Keratinocyte (primary cell): ENCODE data around the gene LRRN3. TPM values are rescaled to one million over a fixed set of nuclear protein-coding genes. Genes with fewer than 3 reads are reported as not detected.

Experiments
- DNase-seq: peaks from one replicate; pipeline ENCODE4 v3.0.0-alpha.2; 2011; ENCODE audit warnings: low read depth, missing footprints, low spot score
- FAIRE-seq: peaks from 2 replicates; lab custom pipeline; 2011; peaks lifted over from hg19 to GRCh38; lab: Jason Lieb, UNC
- H2AFZ ChIP-seq: 2 replicates; pipeline ENCODE4 v1.6.0; 2012; ENCODE audit warnings: low read length, control low read depth, inconsistent platforms; ENCODE audit not compliant: control insufficient read depth
- H3K27ac ChIP-seq: 2 replicates; pipeline ENCODE4 v1.5.1; 2011; ENCODE audit warnings: low read length; ENCODE audit not compliant: control insufficient read depth, insufficient read depth
- H3K27me3 ChIP-seq: 3 replicates; pipeline ENCODE4 v1.6.0; 2011; ENCODE audit warnings: low read length; ENCODE audit not compliant: control insufficient read depth, insufficient read depth; ENCODE audit errors: extremely low read depth
- H3K36me3 ChIP-seq, 2 experiments: 2 replicates in 1 of 2; 3 replicates in 1 of 2; pipeline ENCODE4 v1.5.1; 2011; ENCODE audit warnings: low read length in 2 of 2, mild to moderate bottlenecking in 1 of 2; ENCODE audit not compliant: control insufficient read depth in 2 of 2, insufficient read depth in 2 of 2; ENCODE audit errors: extremely low read depth in 1 of 2
- H3K4me1 ChIP-seq: 3 replicates; pipeline ENCODE4 v1.5.1; 2011; ENCODE audit warnings: low read length; ENCODE audit not compliant: control insufficient read depth, insufficient read depth; ENCODE audit errors: extremely low read depth
- H3K4me2 ChIP-seq: 3 replicates; pipeline ENCODE4 v1.6.0; 2011; ENCODE audit warnings: low read depth, low read length; ENCODE audit not compliant: control insufficient read depth, insufficient read depth; ENCODE audit errors: extremely low read depth
- H3K4me3 ChIP-seq, 3 experiments: fragments of 200-600 bp in 1 of 3; sonication (generic) in 1 of 3; 2 replicates in 2 of 3; 3 replicates in 1 of 3; pipeline ENCODE4 v1.5.1; 2011 to 2016; ENCODE audit warnings: low read length in 3 of 3, mild to moderate bottlenecking in 3 of 3, control low read depth in 2 of 3, inconsistent platforms in 1 of 3, low read depth in 1 of 3, mixed read lengths in 1 of 3, mixed run types in 1 of 3, moderate library complexity in 1 of 3; ENCODE audit not compliant: control insufficient read depth in 2 of 3, insufficient read depth in 2 of 3; ENCODE audit errors: extremely low read depth in 1 of 3
- H3K79me2 ChIP-seq: 2 replicates; pipeline ENCODE4 v1.6.0; 2012; ENCODE audit warnings: low read length; ENCODE audit not compliant: control insufficient read depth, insufficient read depth
- H3K9ac ChIP-seq: 3 replicates; pipeline ENCODE4 v1.6.0; 2011; ENCODE audit warnings: low read length; ENCODE audit not compliant: control insufficient read depth, insufficient read depth; ENCODE audit errors: extremely low read depth
- H3K9me1 ChIP-seq: 3 replicates; pipeline ENCODE4 v1.6.0; 2011; ENCODE audit warnings: low read length; ENCODE audit not compliant: control insufficient read depth, insufficient read depth; ENCODE audit errors: extremely low read depth
- H3K9me3 ChIP-seq: 2 replicates; pipeline ENCODE4 v1.5.1; 2012; ENCODE audit warnings: low read depth, low read length; ENCODE audit not compliant: control insufficient read depth
- H4K20me1 ChIP-seq: 3 replicates; pipeline ENCODE4 v1.6.0; 2011; ENCODE audit warnings: low read length; ENCODE audit not compliant: control insufficient read depth, insufficient read depth; ENCODE audit errors: extremely low read depth
- CTCF ChIP-seq, 3 experiments: IDR thresholded peaks in 1 of 3; conservative IDR thresholded peaks in 1 of 3; optimal IDR thresholded peaks in 1 of 3; 2 replicates in 2 of 3; 3 replicates in 1 of 3; pipeline versions ENCODE3 to v1.5.1; 2011; ENCODE audit warnings: low read length in 3 of 3, mild to moderate bottlenecking in 3 of 3, moderate library complexity in 2 of 3, control low read depth in 1 of 3, inconsistent platforms in 1 of 3; ENCODE audit not compliant: insufficient read depth in 2 of 3; ENCODE audit errors: extremely low read depth in 1 of 3
- EZH2 ChIP-seq: IDR thresholded peaks from one replicate; pipeline ENCODE4 v1.6.1; 2012; ENCODE audit warnings: inconsistent platforms, mild to moderate bottlenecking, low read length, moderate library complexity
- dilution Hi-C: fragments of 300-500 bp; cut with MboI; formaldehyde crosslinking; loops from one replicate; pipeline ENCODE4 v1.7.0; 2020; ENCODE audit warnings: low sequenced_read_pairs; ENCODE audit not compliant: extremely low pct_ligation_motif_present
- polyA plus RNA-seq, 5 experiments: library from polyadenylated mRNA; depleted of rRNA in 3 of 5; stranded (reverse) in 3 of 5; stranded (forward) in 1 of 5; unstranded in 1 of 5; fragments of >200 nt; gene quantifications; 1 replicate in 1 of 5; 2 replicates in 3 of 5; 3 replicates in 1 of 5; pipeline versions ENCODE4 v1.2.1 to v1.2.3, GENCODE V29; 2011 to 2012; ENCODE audit warnings: missing spikeins in 2 of 5, low read depth in 1 of 5, low replicate concordance in 1 of 5

The LRRN3 gene
- polyA plus RNA-seq, 1 donor (not counting 4 experiments of a cell fraction or from before 2014, with no cell fraction given): not detected

- Histone ChIP-seq H3K4me1 (no peaks in the 10 kb centered on the region), H3K9me3 (no peaks in the 10 kb centered on the region), H3K27me3 (no peaks in the 10 kb centered on the region), H3K9ac (no peak overlapping the region), H4K20me1 (no peaks in the 10 kb centered on the region), H3K27ac (no peak overlapping the region), H3K4me3 (no peak overlapping the region), H3K9me1 (no peaks in the 10 kb centered on the region), H3K79me2 (no peaks in the 10 kb centered on the region), H3K4me2 (no peak overlapping the region), H3K36me3 (no peaks in the 10 kb centered on the region), H2AFZ (no peak overlapping the region)
- no peak for DNase-seq
- dilution Hi-C loops: no loop called here
- no peak for TF ChIP-seq CTCF (optimal IDR thresholded peaks at IDR 0.05 in 1 of 3, IDR thresholded peaks at IDR 0.05 in 1 of 3, conservative IDR thresholded peaks at IDR 0.05 in 1 of 3; ENCODE audit: extremely low read depth in 1 of 3, insufficient read depth in 2 of 3, low read length in 3 of 3)
- FAIRE-seq: no peak
Measured at GRCh38 chr7:111082351-111082750, 8.6 kb upstream of the LRRN3 start.

- no peak overlapping the region for H3K4me3 ChIP-seq
- H3K9me1 ChIP-seq: no peaks in the 10 kb centered on the region
- no peak overlapping the region for H3K9ac ChIP-seq
- no peaks in the 10 kb centered on the region for H3K27me3 ChIP-seq
- no peaks in the 10 kb centered on the region for H3K79me2 ChIP-seq
- dilution Hi-C loops: no loop called here
- H3K9me3 ChIP-seq: no peaks in the 10 kb centered on the region
- no peak overlapping the region for H3K4me2 ChIP-seq
- H4K20me1 ChIP-seq: no peaks in the 10 kb centered on the region
- H2AFZ ChIP-seq: no peak overlapping the region
- no peak for DNase-seq
- FAIRE-seq: no peak
- H3K4me1 ChIP-seq: no peaks in the 10 kb centered on the region
- H3K27ac ChIP-seq: no peak overlapping the region
- TF ChIP-seq CTCF (optimal IDR thresholded peaks at IDR 0.05 in 1 of 3, IDR thresholded peaks at IDR 0.05 in 1 of 3, conservative IDR thresholded peaks at IDR 0.05 in 1 of 3; ENCODE audit: extremely low read depth in 1 of 3, insufficient read depth in 2 of 3, low read length in 3 of 3) (no peak), EZH2 (no peak)
- H3K36me3 ChIP-seq: no peaks in the 10 kb centered on the region
Measured at GRCh38 chr7:111083413-111083812, 7.5 kb upstream of the LRRN3 start.
